ENCODE results near the gene ATF7.
A peak's percentile ranks its signal among the peaks of the same experiment; 100 is the strongest.
"Not testable (repeated sequence)": the region's sequence is repeated elsewhere in the genome, so short reads cannot be mapped to it uniquely, and the experiment has no call there.

ATF7 gene

GRCh38 chr12:53643232-53643979 lies 17.2 kb upstream of the ATF7 start:
- Histone ChIP-seq H3K27ac (no peak overlapping the region), H3K36me3 (ENCODE audit: insufficient read depth, low read length) (no peaks in the 10 kb centered on the region), H3K9ac (ENCODE audit: insufficient read length) (no peak overlapping the region), H3K4me3 (no peak overlapping the region), H3K9me3 (ENCODE audit: low read depth, low read length) (no peaks in the 10 kb centered on the region)
- no peak for DNase-seq (ENCODE audit: low read depth, low spot score)
- TF ChIP-seq POLR2AphosphoS5 (IDR thresholded peaks at IDR 0.05; ENCODE audit: borderline replicate concordance, low read depth, low read length) (no peak), EZH2 (IDR thresholded peaks at IDR 0.05) (no peak), FOXP2 (optimal IDR thresholded peaks at IDR 0.05; ENCODE audit: control extremely low read depth, extremely low read length, insufficient read depth) (no peak)

GRCh38 chr12:53638057-53638456 lies 11.9 kb upstream of the ATF7 start:
- Histone ChIP-seq H3K27ac (no peak overlapping the region), H3K36me3 (ENCODE audit: insufficient read depth, low read length) (no peaks in the 10 kb centered on the region), H3K4me3 (no peak overlapping the region), H3K9ac (ENCODE audit: insufficient read length) (no peak overlapping the region), H3K9me3 (ENCODE audit: low read depth, low read length) (no peaks in the 10 kb centered on the region)
- DNase-seq (ENCODE audit: low read depth, low spot score) = no peak
- TF ChIP-seq EZH2 (IDR thresholded peaks at IDR 0.05) (no peak), FOXP2 (optimal IDR thresholded peaks at IDR 0.05; ENCODE audit: control extremely low read depth, extremely low read length, insufficient read depth) (no peak), POLR2AphosphoS5 (IDR thresholded peaks at IDR 0.05; ENCODE audit: borderline replicate concordance, low read depth, low read length) (no peak)

GRCh38 chr12:53636641-53637040 lies 10.5 kb upstream of the ATF7 start:
- no peak for DNase-seq (ENCODE audit: low read depth, low spot score)
- H3K9me3 ChIP-seq (ENCODE audit: low read depth, low read length) = no peaks in the 10 kb centered on the region
- H3K27ac ChIP-seq = no peak overlapping the region
- no peak overlapping the region for H3K9ac ChIP-seq (ENCODE audit: insufficient read length)
- no peak for TF ChIP-seq EZH2 (IDR thresholded peaks at IDR 0.05)
- TF ChIP-seq FOXP2 (optimal IDR thresholded peaks at IDR 0.05; ENCODE audit: control extremely low read depth, extremely low read length, insufficient read depth) = no peak
- TF ChIP-seq POLR2AphosphoS5 (IDR thresholded peaks at IDR 0.05; ENCODE audit: borderline replicate concordance, low read depth, low read length) = no peak
- no peaks in the 10 kb centered on the region for H3K36me3 ChIP-seq (ENCODE audit: insufficient read depth, low read length)
- H3K4me3 ChIP-seq = no peak overlapping the region

- H3K9me3 ChIP-seq (ENCODE audit: low read depth, low read length); DNase-seq (ENCODE audit: low read depth, low spot score); H3K4me3 ChIP-seq; H3K27ac ChIP-seq; H3K9ac ChIP-seq (ENCODE audit: insufficient read length); H3K36me3 ChIP-seq (ENCODE audit: insufficient read depth, low read length): not testable (repeated sequence)
Measured at GRCh38 chr12:53635708-53636107, 9.5 kb upstream of the ATF7 start.

- Histone ChIP-seq H3K36me3 (ENCODE audit: insufficient read depth, low read length) (no peaks in the 10 kb centered on the region), H3K27ac (no peak overlapping the region), H3K9me3 (ENCODE audit: low read depth, low read length) (no peaks in the 10 kb centered on the region), H3K4me3 (no peak overlapping the region), H3K9ac (ENCODE audit: insufficient read length) (no peak overlapping the region)
- no peak for DNase-seq (ENCODE audit: low read depth, low spot score)
- TF ChIP-seq POLR2AphosphoS5 (IDR thresholded peaks at IDR 0.05; ENCODE audit: borderline replicate concordance, low read depth, low read length) = no peak
- TF ChIP-seq FOXP2 (optimal IDR thresholded peaks at IDR 0.05; ENCODE audit: control extremely low read depth, extremely low read length, insufficient read depth) = no peak
- TF ChIP-seq EZH2 (IDR thresholded peaks at IDR 0.05) = no peak
Measured at GRCh38 chr12:53631721-53632120, 5.5 kb upstream of the ATF7 start.

GRCh38 chr12:53627919-53628318 lies 1.7 kb upstream of the ATF7 start:
- no peak for TF ChIP-seq FOXP2 (optimal IDR thresholded peaks at IDR 0.05; ENCODE audit: control extremely low read depth, extremely low read length, insufficient read depth)
- TF ChIP-seq EZH2 (IDR thresholded peaks at IDR 0.05) = no peak
- TF ChIP-seq POLR2AphosphoS5 (IDR thresholded peaks at IDR 0.05; ENCODE audit: borderline replicate concordance, low read depth, low read length) = no peak
- no peak for DNase-seq (ENCODE audit: low read depth, low spot score)
- Histone ChIP-seq H3K36me3 (ENCODE audit: insufficient read depth, low read length) (no peaks in the 10 kb centered on the region), H3K9me3 (ENCODE audit: low read depth, low read length) (no peaks in the 10 kb centered on the region), H3K4me3 (no peak overlapping the region), H3K27ac (peak overlapping the region; percentile 97; the same call in 1 of the 2 replicates), H3K9ac (ENCODE audit: insufficient read length) (no peak overlapping the region)

- Histone ChIP-seq H3K36me3 (ENCODE audit: insufficient read depth, low read length) (no peaks in the 10 kb centered on the region), H3K9ac (ENCODE audit: insufficient read length) (peak overlapping the region; percentile 98), H3K4me3 (peak overlapping the region; percentile 93), H3K9me3 (ENCODE audit: low read depth, low read length) (no peaks in the 10 kb centered on the region), H3K27ac (peak overlapping the region; percentile 97)
- DNase-seq (ENCODE audit: low read depth, low spot score) = no peak
- no peak for TF ChIP-seq POLR2AphosphoS5 (IDR thresholded peaks at IDR 0.05; ENCODE audit: borderline replicate concordance, low read depth, low read length)
- TF ChIP-seq FOXP2 (optimal IDR thresholded peaks at IDR 0.05; ENCODE audit: control extremely low read depth, extremely low read length, insufficient read depth) = no peak
- TF ChIP-seq EZH2 (IDR thresholded peaks at IDR 0.05) = no peak
Measured at GRCh38 chr12:53626702-53627169, 554 bp upstream of the ATF7 start.

- TF ChIP-seq EZH2 (IDR thresholded peaks at IDR 0.05) (no peak), FOXP2 (optimal IDR thresholded peaks at IDR 0.05; ENCODE audit: control extremely low read depth, extremely low read length, insufficient read depth) (no peak), POLR2AphosphoS5 (IDR thresholded peaks at IDR 0.05; ENCODE audit: borderline replicate concordance, low read depth, low read length) (no peak; the same call in 1 of the 2 replicates)
Measured at GRCh38 chr12:53625373-53625945, 723 bp downstream of the ATF7 start.

More at GRCh38 chr12:53625373-53625945, 723 bp downstream of the ATF7 start:
- H3K9ac ChIP-seq (ENCODE audit: insufficient read length) = peak overlapping the region; percentile 81
- peak overlapping the region; percentile 93 for H3K4me3 ChIP-seq
- DNase-seq (ENCODE audit: low read depth, low spot score) = no peak
- peaks cover 6% of the 10 kb centered on the region; the same call in 1 of the 2 replicates for H3K36me3 ChIP-seq (ENCODE audit: insufficient read depth, low read length)
- no peaks in the 10 kb centered on the region for H3K9me3 ChIP-seq (ENCODE audit: low read depth, low read length)
- H3K27ac ChIP-seq = peak overlapping the region; percentile 94
